OCI-LY7 (cell line): Measurements from ENCODE around the gene HAPLN1. TPM values are rescaled to one million over a fixed set of nuclear protein-coding genes. Genes with fewer than 3 reads are reported as not detected.

Experiments used
- BruUV-seq: library from RNA; stranded (reverse); fragments of 400-500 nt; replicated peaks from 2 replicates; lab custom pipeline; 2021; lab: Mats Ljungman, UMichigan
- CTCF ChIA-PET: fragments of 300-600 bp; sonication (Branson Sonifier 250); formaldehyde crosslinking; loops from one replicate; lab custom pipeline; 2022; ENCODE audit warnings: antibody characterized with exemption; ENCODE audit not compliant: unreplicated experiment; lab: Charles Lee
- POLR2A ChIA-PET: fragments of 300-600 bp; sonication (Branson Sonifier 250); formaldehyde crosslinking; loops from one replicate; lab custom pipeline; 2022; ENCODE audit warnings: antibody characterized with exemption; lab: Charles Lee
- DNase-seq: peaks from one replicate; pipeline ENCODE4 v3.0.0-alpha.2; 2015; ENCODE audit warnings: low spot score
- H2AFZ ChIP-seq: fragments of 200-600 bp; sonication (generic), shearing (Covaris generic); 2 replicates; pipeline ENCODE4 v1.6.1; 2014; ENCODE audit warnings: mild to moderate bottlenecking, antibody characterized with exemption, low read length, moderate library complexity
- H3K27ac ChIP-seq: fragments of 200-600 bp; sonication (generic); 2 replicates; pipeline ENCODE4 v1.5.1; 2014; ENCODE audit warnings: mixed run types, low read depth, mild to moderate bottlenecking, moderate library complexity, low read length, inconsistent platforms; ENCODE audit not compliant: poor library complexity, severe bottlenecking
- H3K36me3 ChIP-seq: fragments of 200-600 bp; sonication (generic); 2 replicates; pipeline ENCODE4 v1.6.1; 2014; ENCODE audit warnings: mild to moderate bottlenecking, antibody characterized with exemption, low read length, moderate library complexity, mixed read lengths; ENCODE audit not compliant: insufficient read depth
- H3K4me1 ChIP-seq: fragments of 200-600 bp; sonication (generic); 2 replicates; pipeline ENCODE4 v1.5.1; 2014; ENCODE audit warnings: mild to moderate bottlenecking, low read length; ENCODE audit not compliant: insufficient read depth, poor library complexity, severe bottlenecking
- H3K4me2 ChIP-seq: fragments of 200-600 bp; sonication (generic); 2 replicates; pipeline ENCODE4 v1.6.1; 2014; ENCODE audit warnings: mild to moderate bottlenecking, low read length
- H3K4me3 ChIP-seq: fragments of 200-600 bp; sonication (generic); 2 replicates; pipeline ENCODE4 v1.5.1; 2014; ENCODE audit warnings: mild to moderate bottlenecking, low read depth, low read length; ENCODE audit not compliant: poor library complexity, severe bottlenecking
- H3K79me2 ChIP-seq: fragments of 200-600 bp; sonication (generic); 2 replicates; pipeline ENCODE4 v1.6.1; 2016; ENCODE audit warnings: low read depth, mild to moderate bottlenecking, low read length, moderate library complexity, mixed read lengths; ENCODE audit not compliant: insufficient read depth
- H3K9me2 ChIP-seq: fragments of 200-600 bp; sonication (generic); 2 replicates; pipeline ENCODE4 v1.6.1; 2016; ENCODE audit warnings: mild to moderate bottlenecking, low read length, mixed read lengths; ENCODE audit not compliant: insufficient read depth
- H3K9me3 ChIP-seq: fragments of 200-600 bp; sonication (generic); 2 replicates; pipeline ENCODE4 v1.6.1; 2014; ENCODE audit warnings: mild to moderate bottlenecking, mixed run types, low read length, mixed read lengths
- H4K20me1 ChIP-seq: fragments of 200-600 bp; sonication (generic); 2 replicates; pipeline ENCODE4 v1.6.1; 2014; ENCODE audit warnings: mild to moderate bottlenecking, antibody characterized with exemption, low read length, moderate library complexity, mixed read lengths; ENCODE audit not compliant: insufficient read depth
- EZH2phosphoT487 ChIP-seq: fragments of 200-600 bp; sonication (generic); IDR thresholded peaks from 2 replicates; pipeline ENCODE4 v1.6.1; 2018; ENCODE audit warnings: low read depth, borderline replicate concordance, mild to moderate bottlenecking, mixed run types, antibody characterized with exemption, low read length, moderate library complexity, mixed read lengths
- intact Hi-C: fragments of 100-400 bp; cut with micrococcal nuclease; formaldehyde crosslinking; loops from one replicate; pipeline ENCODE4 v1.10.0; 2022; ENCODE audit not compliant: unreplicated experiment
- total RNA-seq, 2 experiments: library from RNA; depleted of rRNA in 1 of 2; stranded (reverse); fragments of >200 nt in 1 of 2; shearing (Covaris generic) in 1 of 2; gene quantifications; 2 replicates each; pipeline ENCODE4 v1.2.3, GENCODE V29; 2014 to 2022
- TF ChIP-seq, protein P1 (sequence below): fragments of 200-600 bp; sonication (generic); conservative IDR thresholded peaks from 2 replicates; pipeline ENCODE4 v1.5.1; 2014; ENCODE audit warnings: mild to moderate bottlenecking, antibody characterized with exemption, low read length, moderate library complexity, mixed read lengths

HAPLN1 gene
- total RNA-seq, 2 experiments from 2014 or later = not detected

- Histone ChIP-seq H3K4me3 (no peak overlapping the region), H3K9me3 (no peaks in the 10 kb centered on the region), H3K36me3 (no peaks in the 10 kb centered on the region), H3K79me2 (no peaks in the 10 kb centered on the region), H3K4me1 (peaks cover 10% of the 10 kb centered on the region), H3K4me2 (no peak overlapping the region), H3K27ac (no peak overlapping the region), H4K20me1 (no peaks in the 10 kb centered on the region), H3K9me2 (no peaks in the 10 kb centered on the region), H2AFZ (no peak overlapping the region)
- POLR2A ChIA-PET = interaction anchor here (3.7 kb wide), 1 partner anchor 12 kb away, joined by 17 read pairs; no protein-coding TSS in a partner anchor
- no TSS peak for BruUV-seq
- CTCF ChIA-PET = no interaction called here
- TF ChIP-seq EZH2phosphoT487 = no peak
- TF ChIP-seq, protein P1, sequence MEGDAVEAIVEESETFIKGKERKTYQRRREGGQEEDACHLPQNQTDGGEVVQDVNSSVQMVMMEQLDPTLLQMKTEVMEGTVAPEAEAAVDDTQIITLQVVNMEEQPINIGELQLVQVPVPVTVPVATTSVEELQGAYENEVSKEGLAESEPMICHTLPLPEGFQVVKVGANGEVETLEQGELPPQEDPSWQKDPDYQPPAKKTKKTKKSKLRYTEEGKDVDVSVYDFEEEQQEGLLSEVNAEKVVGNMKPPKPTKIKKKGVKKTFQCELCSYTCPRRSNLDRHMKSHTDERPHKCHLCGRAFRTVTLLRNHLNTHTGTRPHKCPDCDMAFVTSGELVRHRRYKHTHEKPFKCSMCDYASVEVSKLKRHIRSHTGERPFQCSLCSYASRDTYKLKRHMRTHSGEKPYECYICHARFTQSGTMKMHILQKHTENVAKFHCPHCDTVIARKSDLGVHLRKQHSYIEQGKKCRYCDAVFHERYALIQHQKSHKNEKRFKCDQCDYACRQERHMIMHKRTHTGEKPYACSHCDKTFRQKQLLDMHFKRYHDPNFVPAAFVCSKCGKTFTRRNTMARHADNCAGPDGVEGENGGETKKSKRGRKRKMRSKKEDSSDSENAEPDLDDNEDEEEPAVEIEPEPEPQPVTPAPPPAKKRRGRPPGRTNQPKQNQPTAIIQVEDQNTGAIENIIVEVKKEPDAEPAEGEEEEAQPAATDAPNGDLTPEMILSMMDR = no peak
- DNase-seq = no peak
- intact Hi-C loops = no loop called here
Measured at GRCh38 chr5:83729362-83729761, 8.7 kb upstream of the HAPLN1 start.

- H4K20me1 ChIP-seq = no peaks in the 10 kb centered on the region
- H3K9me2 ChIP-seq = no peaks in the 10 kb centered on the region
- intact Hi-C loops = no loop called here
- DNase-seq = no peak
- peaks cover 8% of the 10 kb centered on the region for H3K4me1 ChIP-seq
- no peaks in the 10 kb centered on the region for H3K36me3 ChIP-seq
- no peak overlapping the region for H3K27ac ChIP-seq
- H3K79me2 ChIP-seq = no peaks in the 10 kb centered on the region
- H3K4me2 ChIP-seq = no peak overlapping the region
- POLR2A ChIA-PET = no interaction called here
- no peak overlapping the region for H2AFZ ChIP-seq
- no peak overlapping the region for H3K4me3 ChIP-seq
- no peaks in the 10 kb centered on the region for H3K9me3 ChIP-seq
- TF ChIP-seq, protein P1 = no peak
- TF ChIP-seq EZH2phosphoT487 = no peak
- no TSS peak for BruUV-seq
- CTCF ChIA-PET = no interaction called here
Measured at GRCh38 chr5:83726912-83727311, 6.3 kb upstream of the HAPLN1 start.

GRCh38 chr5:83724935-83725334 lies 4.3 kb upstream of the HAPLN1 start:
- H3K9me2 ChIP-seq = no peaks in the 10 kb centered on the region
- H3K27ac ChIP-seq = no peak overlapping the region
- ChIA-PET POLR2A (interaction anchor here (0.7 kb wide), 1 partner anchor 849 kb away, joined by 3 read pairs; no protein-coding TSS in a partner anchor), CTCF (no interaction called here)
- H3K36me3 ChIP-seq = no peaks in the 10 kb centered on the region
- H4K20me1 ChIP-seq = no peaks in the 10 kb centered on the region
- H3K9me3 ChIP-seq = no peaks in the 10 kb centered on the region
- TF ChIP-seq EZH2phosphoT487 = no peak
- TF ChIP-seq, protein P1 = no peak
- H3K4me3 ChIP-seq = no peak overlapping the region
- no peaks in the 10 kb centered on the region for H3K4me1 ChIP-seq
- H2AFZ ChIP-seq = no peak overlapping the region
- H3K79me2 ChIP-seq = no peaks in the 10 kb centered on the region
- DNase-seq = no peak
- intact Hi-C loops = loop anchor here (5.0 kb wide), 1 partner anchor 532 kb away; no protein-coding TSS in a partner anchor
- BruUV-seq = no TSS peak
- no peak overlapping the region for H3K4me2 ChIP-seq
